BLaER1 treated with 17β-estradiol and CSF1 and Interleukin-3, amounts not matched to agents 10 nM and 100 nM (cell line): ENCODE data around the gene DLGAP1.

Experiments used
- H3K27ac ChIP-seq, 11 experiments: shearing (Covaris generic); formaldehyde crosslinking; 2 replicates each; pipeline ENCODE4 v1.8.1; 2022
- H3K27me3 ChIP-seq, 11 experiments: shearing (Covaris generic); formaldehyde crosslinking; 2 replicates each; pipeline ENCODE4 v1.8.1; 2022
- H3K36me3 ChIP-seq, 11 experiments: shearing (Covaris generic); formaldehyde crosslinking; 2 replicates each; pipeline ENCODE4 v1.8.1; 2022
- H3K4me1 ChIP-seq, 10 experiments: shearing (Covaris generic); formaldehyde crosslinking; 2 replicates each; pipeline ENCODE4 v1.8.1; 2022
- H3K4me2 ChIP-seq, 11 experiments: shearing (Covaris generic); formaldehyde crosslinking; 2 replicates each; pipeline ENCODE4 v1.8.1; 2022
- H3K4me3 ChIP-seq, 10 experiments: shearing (Covaris generic); formaldehyde crosslinking; 2 replicates each; pipeline ENCODE4 v1.8.1; 2022
- H3K9ac ChIP-seq, 11 experiments: shearing (Covaris generic); formaldehyde crosslinking; 2 replicates each; pipeline ENCODE4 v1.8.1; 2022
- H3K9me3 ChIP-seq, 11 experiments: shearing (Covaris generic); formaldehyde crosslinking; replicated peaks in 1 of 11; 2 replicates each; pipeline ENCODE4 v1.8.1; 2022
- H4K20me1 ChIP-seq, 11 experiments: shearing (Covaris generic); formaldehyde crosslinking; 2 replicates each; pipeline ENCODE4 v1.8.1; 2022
- Cebpa-rat ChIP-seq, 11 experiments: shearing (Covaris generic); IDR thresholded peaks; 2 replicates each; pipeline ENCODE4 v1.8.1; 2022

Gene DLGAP1

GRCh38 chr18:3524706-3525105 is 930.4 kb downstream of the DLGAP1 start:
- H4K20me1 ChIP-seq, result no peaks in the 10 kb centered on the region
- H3K27me3 ChIP-seq, result no peaks in the 10 kb centered on the region
- no peak overlapping the region for H3K4me2 ChIP-seq
- no peaks in the 10 kb centered on the region for H3K36me3 ChIP-seq
- no peak overlapping the region for H3K27ac ChIP-seq
- peaks cover 22 to 28% (median 25%) of the 10 kb centered on the region in 11 experiments; a peak in 21 of 22 replicates for H3K9me3 ChIP-seq
- no peak overlapping the region for H3K9ac ChIP-seq
- TF ChIP-seq Cebpa-rat (IDR thresholded peaks at IDR 0.05), result no peak; a peak in 1 of 22 replicates
- no peak overlapping the region for H3K4me3 ChIP-seq
- no peaks in the 10 kb centered on the region for H3K4me1 ChIP-seq

DNA sequence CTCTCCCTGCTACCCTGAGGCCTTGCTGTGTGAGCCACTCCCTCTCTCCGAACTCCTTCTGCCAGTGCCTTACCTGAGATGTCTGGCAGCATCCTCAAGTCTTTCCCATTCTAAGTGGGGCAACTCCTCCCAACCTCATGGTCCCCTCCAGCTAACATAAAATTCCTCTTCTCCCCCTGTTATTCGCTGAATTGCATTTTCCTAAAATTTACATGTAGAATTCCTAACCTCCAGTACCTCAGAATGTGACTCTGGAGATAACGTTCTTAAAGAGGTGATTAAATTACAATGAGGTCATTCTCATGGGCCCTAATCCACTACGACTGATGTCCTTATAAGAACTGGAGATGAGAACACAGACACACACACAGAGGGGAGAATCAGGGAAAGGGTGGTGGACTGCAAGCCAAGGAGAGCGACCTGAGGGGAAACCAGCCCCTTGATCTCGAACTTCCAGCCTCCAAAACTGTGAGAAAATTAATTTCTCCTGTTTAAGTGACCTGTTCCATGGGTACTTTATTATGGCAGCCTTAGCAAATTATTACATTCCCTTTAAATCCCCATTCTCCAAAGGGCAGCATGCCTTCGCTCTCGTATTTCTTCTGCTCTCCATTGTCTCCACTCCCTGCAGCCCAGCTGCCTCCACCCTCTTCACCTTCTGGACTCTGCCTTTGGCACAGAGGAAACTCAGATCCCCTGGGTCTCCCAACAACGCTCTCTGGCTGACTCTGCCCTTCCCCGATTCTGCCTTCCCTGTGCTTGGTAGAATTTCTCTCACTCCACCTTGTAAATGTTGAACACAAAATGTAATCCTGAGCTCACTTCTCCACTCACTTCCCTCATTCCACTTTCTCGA is 934.6 kb downstream of the DLGAP1 start:
- Histone ChIP-seq H3K36me3 (no peaks in the 10 kb centered on the region), H3K9me3 (peaks cover 22 to 39% (median 35%) of the 10 kb centered on the region in 11 experiments), H3K9ac (no peak overlapping the region), H3K4me3 (no peak overlapping the region), H3K4me2 (no peak overlapping the region), H3K27ac (no peak overlapping the region), H4K20me1 (no peaks in the 10 kb centered on the region), H3K27me3 (no peaks in the 10 kb centered on the region), H3K4me1 (no peaks in the 10 kb centered on the region)
- no peak for TF ChIP-seq Cebpa-rat (IDR thresholded peaks at IDR 0.05)

DNA sequence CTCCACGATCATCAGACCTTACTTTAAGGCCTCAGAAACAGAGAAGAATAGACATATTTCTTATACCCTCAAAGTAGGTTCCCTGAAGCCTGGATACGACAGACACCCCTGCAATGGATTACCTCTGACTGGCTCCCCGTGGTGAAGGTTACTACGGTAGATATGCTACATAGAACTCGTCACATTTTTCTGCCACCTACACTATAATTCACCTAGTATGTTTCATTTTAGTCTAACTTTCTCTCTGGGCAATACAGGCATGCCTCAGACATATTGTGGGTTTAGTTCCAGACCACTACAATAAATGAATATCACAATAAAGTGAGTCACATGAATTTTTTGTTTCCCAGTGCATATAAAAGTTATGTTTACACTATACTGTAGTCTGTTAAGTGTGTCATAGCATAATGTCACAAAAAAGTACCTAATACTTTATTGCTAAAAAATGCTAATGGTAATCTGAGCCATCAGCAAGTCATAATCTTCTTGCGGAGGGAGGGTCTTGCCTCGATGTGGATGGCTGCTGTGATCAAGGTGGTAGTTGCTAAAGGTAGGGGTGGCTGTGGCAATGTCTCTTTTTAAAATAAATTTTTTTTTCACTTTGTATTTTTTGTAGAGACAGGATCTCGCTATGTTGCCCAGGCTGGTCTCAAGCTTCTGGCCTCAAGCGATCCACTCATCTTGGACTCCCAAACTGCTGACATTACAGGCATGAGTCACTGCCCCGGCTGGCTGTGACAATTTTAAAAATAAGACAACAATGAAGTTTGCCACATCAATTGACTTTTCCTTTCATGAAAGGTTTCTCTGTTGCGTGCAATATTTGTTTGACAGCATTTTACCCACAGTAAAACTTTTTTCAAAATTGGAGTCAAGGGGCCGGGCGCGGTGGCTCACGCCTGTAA is 940.5 kb downstream of the DLGAP1 start:
- Histone ChIP-seq H3K27ac (no peak overlapping the region), H3K9ac (no peak overlapping the region), H3K9me3 (peaks cover 0 to 18% (median 11%) of the 10 kb centered on the region in 11 experiments; a peak in 14 of 22 replicates), H3K4me2 (no peak overlapping the region), H3K36me3 (no peaks in the 10 kb centered on the region), H3K4me1 (peaks cover 10 to 31% (median 23%) of the 10 kb centered on the region in 10 experiments), H3K27me3 (no peaks in the 10 kb centered on the region), H4K20me1 (no peaks in the 10 kb centered on the region), H3K4me3 (no peak overlapping the region)
- TF ChIP-seq Cebpa-rat (IDR thresholded peaks at IDR 0.05), result no peak

- Histone ChIP-seq H3K9ac (no peak overlapping the region), H3K27ac (no peak overlapping the region), H3K36me3 (no peaks in the 10 kb centered on the region), H3K9me3 (peaks cover 0 to 18% (median 11%) of the 10 kb centered on the region in 11 experiments; a peak in 14 of 22 replicates), H3K4me2 (no peak overlapping the region), H3K4me1 (peaks cover 21 to 42% (median 34%) of the 10 kb centered on the region in 10 experiments), H3K27me3 (no peaks in the 10 kb centered on the region), H3K4me3 (no peak overlapping the region), H4K20me1 (no peaks in the 10 kb centered on the region)
- no peak for TF ChIP-seq Cebpa-rat (IDR thresholded peaks at IDR 0.05)
Observed at GRCh38 chr18:3513481-3513880, 941.6 kb downstream of the DLGAP1 start.

- TF ChIP-seq Cebpa-rat (IDR thresholded peaks at IDR 0.05), result no peak
- H3K9ac ChIP-seq, result no peak overlapping the region
- H3K4me2 ChIP-seq, result peak overlapping the region; percentile 19 to 60 (median 39); a peak in 21 of 22 replicates
- H4K20me1 ChIP-seq, result no peaks in the 10 kb centered on the region
- no peak overlapping the region for H3K4me3 ChIP-seq
- no peaks in the 10 kb centered on the region for H3K36me3 ChIP-seq
- H3K27me3 ChIP-seq, result no peaks in the 10 kb centered on the region
- peaks cover 27 to 47% (median 38%) of the 10 kb centered on the region in 10 experiments for H3K4me1 ChIP-seq
- H3K27ac ChIP-seq, result peak overlapping the region in 5 of 11 experiments; percentile 14 to 53 (median 17); a peak in 3 of 22 replicates
- peaks cover 0 to 18% (median 11%) of the 10 kb centered on the region in 11 experiments; a peak in 14 of 22 replicates for H3K9me3 ChIP-seq
Observed at GRCh38 chr18:3511980-3512379, 943.1 kb downstream of the DLGAP1 start.

- Histone ChIP-seq H4K20me1 (no peaks in the 10 kb centered on the region), H3K9ac (no peak overlapping the region), H3K36me3 (no peaks in the 10 kb centered on the region), H3K4me2 (peak overlapping the region in 1 of 11 experiments; percentile 86; a peak in 1 of 22 replicates), H3K27ac (peak overlapping the region in 1 of 11 experiments; percentile 34; a peak in 1 of 22 replicates), H3K4me1 (peaks cover 27 to 47% (median 38%) of the 10 kb centered on the region in 10 experiments), H3K27me3 (no peaks in the 10 kb centered on the region), H3K9me3 (peaks cover 0 to 12% (median under 1%) of the 10 kb centered on the region in 11 experiments; a peak in 5 of 22 replicates), H3K4me3 (no peak overlapping the region)
- no peak for TF ChIP-seq Cebpa-rat (IDR thresholded peaks at IDR 0.05)
Observed at GRCh38 chr18:3510896-3511295, 944.2 kb downstream of the DLGAP1 start.

DNA sequence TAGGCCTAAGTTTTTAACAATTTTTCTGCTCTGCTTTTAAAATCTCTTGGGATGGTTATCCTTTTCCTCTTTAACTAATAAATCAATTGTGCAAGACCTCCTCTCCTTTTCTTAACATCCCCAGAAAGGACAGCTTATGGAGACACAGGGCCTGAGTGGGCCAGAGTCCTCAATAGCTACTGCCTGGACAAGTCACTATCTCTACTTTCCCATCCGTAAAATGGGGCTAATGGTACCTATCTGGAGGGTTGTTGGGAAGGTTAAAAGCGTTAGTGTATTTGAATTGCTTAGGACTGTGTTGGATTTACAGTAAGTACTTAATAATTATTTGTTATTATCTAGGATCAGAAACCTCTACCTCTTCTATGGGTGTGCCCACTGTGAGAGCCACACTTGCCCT is 945.1 kb downstream of the DLGAP1 start:
- Histone ChIP-seq H3K4me2 (peak overlapping the region in 10 of 11 experiments; percentile 82 to 92 (median 90); a peak in 21 of 22 replicates), H3K4me3 (no peak overlapping the region), H4K20me1 (no peaks in the 10 kb centered on the region), H3K27me3 (no peaks in the 10 kb centered on the region), H3K36me3 (no peaks in the 10 kb centered on the region), H3K9ac (peak overlapping the region in 1 of 11 experiments; percentile 28; a peak in 1 of 22 replicates), H3K4me1 (peaks cover 27 to 47% (median 38%) of the 10 kb centered on the region in 10 experiments), H3K27ac (peak overlapping the region in 3 of 11 experiments; percentile 49 to 60 (median 49); a peak in 4 of 22 replicates), H3K9me3 (peaks cover 0 to 12% (median 0%) of the 10 kb centered on the region in 11 experiments; a peak in 3 of 22 replicates)
- 0 out of 22 replicates have a peak, but pooled peaks of 1 of the 11 experiments have one; percentile 8 for TF ChIP-seq Cebpa-rat (IDR thresholded peaks at IDR 0.05)
